MG63 (cell line): ENCODE measurements around the gene MXRA7. TPM values are rescaled to one million over a fixed set of nuclear protein-coding genes. Genes with fewer than 3 reads are reported as not detected.

ENCODE experiments used
- DNase-seq: peaks from one replicate; pipeline ENCODE4 v3.0.0-alpha.2; 2020
- H3K27me3 ChIP-seq: fragments of 250-450 bp; sonication (Bioruptor Pico); 2 replicates; pipeline ENCODE4 v1.5.1; 2020; ENCODE audit warnings: mild to moderate bottlenecking, moderate library complexity
- H3K36me3 ChIP-seq: fragments of 250-450 bp; sonication (Bioruptor Pico); 2 replicates; pipeline ENCODE4 v1.5.1; 2020; ENCODE audit warnings: mild to moderate bottlenecking, moderate library complexity
- H3K4me3 ChIP-seq: fragments of 250-450 bp; sonication (Bioruptor Pico); 2 replicates; pipeline ENCODE4 v1.5.1; 2020; ENCODE audit warnings: mild to moderate bottlenecking, moderate library complexity
- H3K9me3 ChIP-seq: fragments of 250-450 bp; sonication (Bioruptor Pico); 2 replicates; pipeline ENCODE4 v1.5.1; 2020; ENCODE audit warnings: mild to moderate bottlenecking, moderate library complexity
- total RNA-seq: library from RNA; depleted of rRNA; stranded (reverse); fragments of >200 nt; shearing (Covaris generic); gene quantifications from 2 replicates; pipeline ENCODE4 v1.2.3, GENCODE V29; 2014; ENCODE audit warnings: low replicate concordance

The MXRA7 gene
- total RNA-seq, 1 experiment from 2014 or later, result 65.4 TPM

DNA sequence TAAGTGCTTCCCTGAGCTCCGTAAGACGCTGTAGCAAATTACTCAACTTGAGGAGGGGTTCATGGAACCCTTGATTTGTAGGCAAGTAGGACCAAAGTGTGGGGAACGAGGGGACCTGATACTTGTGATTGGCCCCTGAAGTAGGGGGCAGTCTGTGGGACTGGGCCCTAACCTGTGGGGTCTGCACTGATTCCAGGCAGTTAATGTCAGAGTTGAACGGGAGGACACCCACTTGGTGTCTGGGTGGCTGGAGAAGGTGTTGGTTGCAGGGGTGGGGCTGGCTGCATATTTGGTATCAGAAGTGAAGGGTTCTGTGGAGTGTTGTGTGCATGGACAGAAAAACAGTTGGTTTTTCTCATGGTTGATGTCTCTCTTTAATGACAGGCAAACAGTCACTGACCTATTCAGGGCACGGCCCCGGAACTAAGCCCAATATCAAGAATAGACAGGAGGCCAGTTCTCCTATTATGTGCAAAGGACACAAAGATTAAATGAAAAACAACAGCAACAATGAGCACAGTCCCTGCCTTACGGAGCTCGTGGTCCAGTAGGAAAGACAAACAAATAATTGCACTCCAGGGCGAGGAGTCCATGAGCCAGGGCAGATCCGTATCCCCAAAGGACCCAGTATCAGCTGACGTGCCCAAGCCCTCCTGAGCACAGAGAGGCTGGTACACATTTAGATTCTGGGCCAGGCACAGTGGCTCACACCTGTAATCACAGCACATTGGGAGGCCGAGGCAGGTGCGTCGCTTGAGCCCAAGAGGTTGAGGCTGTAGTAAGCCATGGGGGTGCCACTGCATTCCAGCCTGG lies 19.2 kb downstream of the MXRA7 start:
- H3K27me3 ChIP-seq, result no peaks in the 10 kb centered on the region
- no peaks in the 10 kb centered on the region for H3K36me3 ChIP-seq
- H3K9me3 ChIP-seq, result no peaks in the 10 kb centered on the region
- DNase-seq, result no peak
- no peak overlapping the region for H3K4me3 ChIP-seq

DNA sequence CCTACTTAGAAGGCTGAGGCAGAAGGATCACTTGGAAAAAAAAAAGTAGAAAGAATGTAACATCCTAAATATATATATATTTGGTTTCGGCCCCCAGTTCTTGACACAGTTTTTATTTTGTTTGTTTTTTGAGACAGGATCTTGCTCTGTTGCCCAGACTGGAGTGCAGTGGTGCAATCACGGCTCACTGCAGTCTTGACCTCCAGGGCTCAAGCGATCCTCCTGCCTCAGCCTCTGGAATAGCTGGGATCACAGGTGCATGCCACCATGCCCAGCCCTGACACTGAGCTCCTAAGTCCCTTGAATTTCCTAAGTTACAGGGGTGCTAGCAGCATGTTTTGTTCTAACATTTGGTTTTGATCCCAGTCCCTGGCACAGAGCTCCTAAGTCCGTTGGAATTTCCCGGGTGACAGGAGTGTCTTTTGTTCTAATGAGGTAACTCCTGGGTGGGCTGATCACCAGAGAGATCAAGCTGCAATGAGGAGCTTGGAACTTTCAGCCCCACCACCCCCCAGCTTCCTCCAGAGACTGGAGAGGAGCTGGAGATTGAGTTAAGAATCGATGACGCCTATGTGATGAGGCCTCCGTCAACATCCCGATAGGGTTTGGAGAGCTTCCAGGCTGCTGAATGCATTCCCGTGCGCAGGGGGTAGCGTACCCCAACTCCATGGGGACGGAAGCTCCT lies 20.0 kb downstream of the MXRA7 start:
- Histone ChIP-seq H3K36me3 (no peaks in the 10 kb centered on the region), H3K9me3 (no peaks in the 10 kb centered on the region), H3K27me3 (no peaks in the 10 kb centered on the region), H3K4me3 (no peak overlapping the region)
- DNase-seq, result no peak

DNA sequence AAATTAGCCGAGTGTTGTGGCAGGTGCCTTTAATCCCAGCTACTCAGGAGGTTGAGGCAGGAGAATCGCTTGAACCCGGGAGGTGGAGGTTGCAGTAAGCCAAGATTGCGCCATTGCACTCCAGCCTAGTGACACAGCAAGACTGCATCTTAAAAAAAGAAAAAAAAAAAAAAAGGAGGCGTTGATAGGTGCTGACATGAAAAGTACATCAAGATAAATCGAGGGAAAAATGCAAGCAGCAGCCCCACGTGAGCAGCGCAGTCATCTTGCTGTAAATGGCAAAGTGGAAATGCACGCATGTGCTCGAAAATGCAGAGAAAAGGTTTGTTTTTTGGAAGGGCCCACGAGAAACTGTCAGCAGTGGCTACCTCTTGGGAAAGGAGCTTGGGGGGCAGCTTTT lies 20.9 kb downstream of the MXRA7 start:
- Histone ChIP-seq H3K4me3 (no peak overlapping the region), H3K36me3 (no peaks in the 10 kb centered on the region), H3K9me3 (no peaks in the 10 kb centered on the region), H3K27me3 (no peaks in the 10 kb centered on the region)
- no peak for DNase-seq

DNA sequence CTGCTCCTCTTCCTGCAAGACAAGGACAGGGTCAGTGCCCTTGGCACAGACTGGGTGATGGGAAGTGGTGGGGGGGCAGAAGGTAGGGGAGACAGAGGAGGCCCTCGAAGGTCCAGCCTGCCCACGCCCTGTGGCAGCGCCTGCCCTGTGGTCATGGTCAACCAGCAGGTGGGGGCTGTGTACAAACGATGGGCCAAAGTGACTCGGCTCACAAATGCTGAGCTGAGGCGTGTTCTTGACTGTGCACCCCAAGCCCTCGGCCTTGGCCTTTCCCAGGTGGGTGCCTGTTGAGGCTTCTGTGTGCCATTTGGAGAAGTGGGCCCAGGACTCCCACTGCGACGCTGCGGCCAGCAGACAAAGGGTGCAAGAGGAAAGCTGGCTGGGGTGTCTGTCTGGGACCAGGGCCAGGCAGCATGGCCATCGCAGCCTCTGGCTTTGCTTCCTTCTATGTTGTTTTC lies 22.6 kb downstream of the MXRA7 start:
- no peaks in the 10 kb centered on the region for H3K27me3 ChIP-seq
- H3K4me3 ChIP-seq, result no peak overlapping the region
- no peak for DNase-seq
- H3K36me3 ChIP-seq, result peaks cover 3% of the 10 kb centered on the region; the same call in 1 of the 2 replicates
- no peaks in the 10 kb centered on the region for H3K9me3 ChIP-seq

DNA sequence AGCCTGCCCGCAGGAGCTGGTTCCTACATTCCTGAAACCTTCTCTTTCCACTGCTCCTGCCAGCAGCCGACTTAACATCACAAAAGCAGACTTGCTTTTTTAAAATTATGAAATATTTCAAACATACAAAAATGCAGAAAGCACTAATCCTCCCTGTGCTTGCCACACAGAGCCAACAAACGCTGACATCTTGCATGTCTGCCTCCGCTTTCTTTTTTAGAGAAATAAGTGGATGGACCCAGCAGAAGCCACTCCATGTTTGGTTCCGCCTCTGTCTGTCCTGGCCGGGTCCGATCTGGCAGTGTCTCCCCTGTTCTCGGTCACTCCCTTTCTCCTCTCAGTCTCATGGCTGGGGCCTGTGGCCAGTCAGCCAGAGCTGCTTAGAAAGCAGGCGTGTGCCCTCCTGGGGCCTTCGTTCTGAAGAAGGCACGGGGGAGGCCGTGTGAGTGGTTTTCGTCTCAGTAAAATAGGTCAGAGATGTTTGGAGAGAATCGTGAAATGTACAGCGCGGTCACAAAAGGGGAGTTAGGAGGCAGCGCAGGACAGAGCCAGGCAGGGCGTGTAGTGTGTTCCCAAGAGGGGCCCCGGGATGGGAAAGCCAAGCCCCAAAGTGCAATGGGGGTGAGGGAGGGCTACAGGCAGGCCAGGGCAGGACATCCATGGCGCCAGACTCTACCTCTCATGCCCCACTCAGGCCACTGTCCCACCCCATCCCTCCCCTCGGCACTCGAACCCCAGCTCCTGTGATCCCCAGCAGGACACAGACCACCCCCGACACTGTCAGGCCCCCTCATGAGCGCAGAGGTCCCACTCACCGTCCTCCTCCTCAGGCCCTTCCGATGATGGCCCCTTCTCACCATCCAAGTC lies 23.2 kb downstream of the MXRA7 start:
- no peaks in the 10 kb centered on the region for H3K27me3 ChIP-seq
- DNase-seq, result no peak
- no peaks in the 10 kb centered on the region for H3K9me3 ChIP-seq
- H3K4me3 ChIP-seq, result no peak overlapping the region
- peaks cover 5% of the 10 kb centered on the region; the same call in 1 of the 2 replicates for H3K36me3 ChIP-seq

DNA sequence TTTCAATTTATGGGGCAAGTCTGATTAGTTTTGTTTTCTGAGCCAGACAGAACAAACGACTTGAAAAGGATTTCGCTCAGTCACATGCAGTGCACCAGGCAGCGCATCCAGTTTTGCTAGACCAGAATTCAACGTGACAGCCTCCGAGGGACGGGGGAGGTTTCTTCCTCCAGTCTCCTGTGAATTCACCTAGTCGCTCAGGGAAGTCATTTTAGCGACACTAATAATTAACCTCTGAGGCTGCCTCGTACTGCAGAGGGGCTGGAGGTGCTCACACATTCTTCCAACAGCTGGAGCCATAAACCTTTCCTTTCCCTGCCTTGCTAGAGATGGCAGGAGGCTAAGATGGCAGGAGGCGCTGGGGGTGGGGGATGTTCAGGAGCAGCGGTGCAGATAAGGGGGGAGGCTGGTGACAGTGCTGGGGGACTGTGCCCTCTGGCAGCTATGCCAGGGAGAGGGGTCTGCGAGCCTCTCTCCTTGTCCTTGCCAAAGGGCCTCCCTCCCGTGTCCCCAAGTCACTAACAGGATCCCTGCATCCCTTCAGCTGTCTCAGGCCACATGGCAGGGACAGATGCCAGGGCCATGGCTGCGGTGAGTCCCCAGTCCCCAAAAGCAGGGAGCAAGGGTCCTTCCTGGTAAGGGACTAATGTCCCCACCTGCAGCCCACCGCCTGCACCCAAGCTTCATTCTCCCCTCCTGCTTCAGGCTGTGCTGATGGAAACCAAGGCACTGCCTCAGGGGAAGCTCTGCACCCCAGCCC lies 24.0 kb downstream of the MXRA7 start:
- DNase-seq, result no peak
- Histone ChIP-seq H3K36me3 (peaks cover 7% of the 10 kb centered on the region; the same call in 1 of the 2 replicates), H3K9me3 (no peaks in the 10 kb centered on the region), H3K27me3 (no peaks in the 10 kb centered on the region), H3K4me3 (no peak overlapping the region)

DNA sequence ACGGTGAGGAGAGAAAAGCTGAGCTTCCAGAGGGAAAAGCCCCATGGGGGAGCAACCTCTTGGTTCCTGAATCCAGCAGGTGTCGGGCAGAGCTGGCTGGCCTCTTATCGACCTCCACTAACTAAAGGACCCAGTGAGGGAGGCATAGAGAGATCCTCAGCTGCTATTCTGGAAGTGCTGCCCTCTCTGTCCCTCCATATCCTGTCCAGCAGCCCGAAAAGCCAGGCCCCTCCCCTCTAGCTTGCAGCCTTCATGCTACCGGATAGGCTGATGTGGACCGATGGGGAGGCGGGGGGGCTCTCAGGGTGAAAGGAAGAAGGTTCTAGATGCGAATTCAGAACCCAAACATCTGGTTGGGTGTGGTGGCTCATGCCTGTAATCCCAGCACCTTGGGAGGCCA lies 24.9 kb downstream of the MXRA7 start:
- Histone ChIP-seq H3K9me3 (no peaks in the 10 kb centered on the region), H3K4me3 (no peak overlapping the region), H3K36me3 (peaks cover 13% of the 10 kb centered on the region; the same call in 1 of the 2 replicates), H3K27me3 (no peaks in the 10 kb centered on the region)
- DNase-seq, result no peak

DNA sequence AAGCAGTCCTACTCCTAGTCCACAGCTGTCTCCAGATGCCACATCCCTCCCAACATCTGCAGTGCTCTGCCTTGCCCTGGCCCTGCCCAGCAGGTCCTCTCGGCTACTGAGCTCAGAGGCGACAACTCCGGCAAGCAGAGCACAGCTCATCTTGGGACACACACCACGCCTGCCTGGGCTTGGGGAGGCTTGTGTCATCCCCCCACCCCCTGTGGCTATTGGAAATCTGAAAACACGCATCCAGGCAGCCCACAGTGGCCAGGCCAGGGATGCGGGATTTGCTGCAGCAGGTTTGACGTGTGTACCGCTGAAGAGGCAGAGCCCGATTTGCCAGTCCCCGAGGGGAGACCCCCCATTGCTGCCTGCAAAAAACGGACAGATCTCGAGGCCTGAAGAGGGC lies 25.4 kb downstream of the MXRA7 start:
- Histone ChIP-seq H3K9me3 (no peaks in the 10 kb centered on the region), H3K36me3 (peaks cover 15% of the 10 kb centered on the region)
- no peak for DNase-seq

DNA sequence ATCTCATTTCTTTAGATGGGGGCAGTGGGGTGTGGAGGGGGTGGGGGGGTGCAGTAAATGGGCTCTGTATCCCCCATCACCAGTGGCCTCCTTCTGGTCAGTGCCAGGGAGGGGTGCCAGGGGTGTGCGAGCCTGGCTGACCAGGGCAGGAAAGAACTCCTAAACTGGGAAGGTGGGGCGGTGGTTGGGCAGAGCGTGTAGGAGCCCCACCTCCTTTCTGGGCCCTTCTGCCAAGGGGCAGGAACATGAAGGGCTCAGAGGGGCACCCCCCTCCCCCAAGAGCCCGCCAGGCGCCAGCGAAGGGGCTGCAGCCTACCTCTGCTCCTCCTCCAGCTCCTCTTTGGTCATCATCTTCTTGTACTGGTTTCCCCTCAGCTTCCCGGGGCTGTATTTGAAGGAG lies 26.0 kb downstream of the MXRA7 start:
- Histone ChIP-seq H3K36me3 (peaks cover 15% of the 10 kb centered on the region), H3K9me3 (no peaks in the 10 kb centered on the region), H3K27me3 (no peaks in the 10 kb centered on the region), H3K4me3 (no peak overlapping the region)
- DNase-seq, result no peak

More for the DNA sequence above, 25.4 kb downstream of the MXRA7 start:
- Histone ChIP-seq H3K27me3 (no peaks in the 10 kb centered on the region), H3K4me3 (no peak overlapping the region)

DNA sequence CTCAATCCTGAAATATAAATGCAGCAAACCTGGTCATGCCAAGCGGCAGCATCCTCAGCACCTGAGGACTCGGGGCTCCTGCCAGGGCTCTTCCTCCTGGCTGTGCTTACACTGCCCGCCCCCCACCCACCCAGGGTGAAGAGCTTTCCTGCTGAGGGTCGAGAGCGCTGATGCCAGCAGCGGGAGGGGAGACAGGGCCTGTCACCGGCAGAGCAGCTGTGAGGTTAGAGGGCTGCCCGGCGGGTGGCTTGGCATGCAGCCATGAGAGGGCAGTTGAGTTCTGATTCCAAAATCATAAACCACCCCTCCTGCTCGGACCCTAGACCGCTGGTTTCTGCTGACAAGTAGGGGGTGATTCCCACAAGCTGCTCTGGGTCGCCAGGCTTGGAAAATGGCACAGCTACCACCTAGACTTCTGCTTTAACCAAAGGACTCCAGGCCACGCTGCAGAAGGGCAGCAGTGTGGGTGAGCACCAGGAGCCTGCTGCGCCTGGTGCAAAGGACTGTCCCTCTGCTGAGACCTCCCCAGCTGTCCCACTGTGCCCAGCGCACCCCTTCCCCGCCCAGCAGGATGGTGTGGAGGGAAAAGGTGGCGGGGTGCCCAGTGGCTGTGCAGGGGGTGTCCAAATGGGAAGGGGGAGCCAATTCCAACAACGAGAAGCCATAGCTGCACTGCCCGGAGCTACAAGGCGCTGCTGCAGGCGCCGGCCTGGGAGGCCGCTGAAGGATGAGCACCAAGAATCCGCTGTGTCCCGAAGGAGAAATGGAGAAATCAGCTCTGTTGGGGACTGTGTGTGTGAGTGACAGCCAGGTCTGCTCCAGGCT lies 26.6 kb downstream of the MXRA7 start:
- Histone ChIP-seq H3K9me3 (no peaks in the 10 kb centered on the region), H3K36me3 (peaks cover 15% of the 10 kb centered on the region), H3K27me3 (no peaks in the 10 kb centered on the region)

DNA sequence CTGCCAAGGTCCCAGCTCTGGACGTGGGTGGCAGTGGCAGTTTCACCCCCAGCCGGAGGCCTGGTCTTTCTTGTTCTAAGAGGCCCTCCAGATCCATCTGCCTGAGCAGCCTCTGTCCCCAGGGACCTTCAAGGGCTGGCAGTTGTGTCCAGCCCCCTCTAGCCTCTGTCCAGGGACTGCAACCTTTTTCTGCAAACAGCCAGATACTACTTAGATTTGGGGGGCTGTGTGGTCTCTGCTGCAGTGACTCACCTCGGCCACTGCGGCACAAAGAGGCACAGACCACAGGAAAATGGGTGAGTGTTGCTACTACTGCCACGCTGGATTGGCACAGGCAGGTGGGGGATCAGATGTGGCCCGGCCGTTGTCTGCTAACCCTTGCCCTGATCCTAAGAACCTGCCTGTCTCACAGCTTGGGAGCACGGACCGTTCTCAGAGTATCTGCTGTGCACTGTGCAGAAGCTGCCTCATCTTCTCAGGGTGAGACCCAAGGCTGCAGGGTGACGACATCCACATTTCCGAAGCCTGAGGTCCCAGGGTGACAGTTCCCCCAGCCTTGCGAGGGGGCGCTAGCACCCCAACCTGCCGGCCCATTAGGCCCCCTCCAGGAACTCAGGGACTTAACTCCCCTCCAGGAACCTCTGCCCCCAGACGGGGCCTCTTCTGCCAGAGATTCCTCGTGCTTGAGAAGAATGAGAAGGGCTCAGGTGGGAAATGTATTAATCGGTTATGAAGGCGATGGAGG lies 27.6 kb downstream of the MXRA7 start:
- H3K36me3 ChIP-seq, result peaks cover 15% of the 10 kb centered on the region
- no peaks in the 10 kb centered on the region for H3K27me3 ChIP-seq
- no peak overlapping the region for H3K4me3 ChIP-seq
- no peaks in the 10 kb centered on the region for H3K9me3 ChIP-seq
- no peak for DNase-seq

More for the DNA sequence above, 26.6 kb downstream of the MXRA7 start:
- DNase-seq, result no peak
- no peak overlapping the region for H3K4me3 ChIP-seq

DNA sequence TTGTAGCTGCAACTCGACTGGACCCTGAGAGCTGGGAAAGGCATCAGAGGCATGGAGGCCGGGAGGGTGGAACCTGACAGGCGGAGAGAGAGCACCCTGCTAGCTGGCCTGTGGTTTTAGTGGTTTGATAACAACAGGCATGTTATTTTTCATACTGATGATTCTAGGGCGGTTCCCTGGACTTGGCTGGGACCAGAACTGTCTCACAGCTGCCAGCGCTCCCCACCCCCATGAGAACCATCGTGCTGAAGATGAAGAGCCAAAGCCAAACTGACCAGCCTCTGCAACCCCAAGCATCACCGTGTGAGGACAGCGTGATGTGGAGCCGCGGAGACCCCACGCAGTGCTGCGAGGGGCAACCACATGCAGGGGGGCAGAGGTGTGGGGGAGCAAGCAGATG lies 28.5 kb downstream of the MXRA7 start:
- no peaks in the 10 kb centered on the region for H3K27me3 ChIP-seq
- H3K9me3 ChIP-seq, result no peaks in the 10 kb centered on the region
- H3K36me3 ChIP-seq, result peaks cover 15% of the 10 kb centered on the region
- DNase-seq, result no peak
- H3K4me3 ChIP-seq, result no peak overlapping the region

DNA sequence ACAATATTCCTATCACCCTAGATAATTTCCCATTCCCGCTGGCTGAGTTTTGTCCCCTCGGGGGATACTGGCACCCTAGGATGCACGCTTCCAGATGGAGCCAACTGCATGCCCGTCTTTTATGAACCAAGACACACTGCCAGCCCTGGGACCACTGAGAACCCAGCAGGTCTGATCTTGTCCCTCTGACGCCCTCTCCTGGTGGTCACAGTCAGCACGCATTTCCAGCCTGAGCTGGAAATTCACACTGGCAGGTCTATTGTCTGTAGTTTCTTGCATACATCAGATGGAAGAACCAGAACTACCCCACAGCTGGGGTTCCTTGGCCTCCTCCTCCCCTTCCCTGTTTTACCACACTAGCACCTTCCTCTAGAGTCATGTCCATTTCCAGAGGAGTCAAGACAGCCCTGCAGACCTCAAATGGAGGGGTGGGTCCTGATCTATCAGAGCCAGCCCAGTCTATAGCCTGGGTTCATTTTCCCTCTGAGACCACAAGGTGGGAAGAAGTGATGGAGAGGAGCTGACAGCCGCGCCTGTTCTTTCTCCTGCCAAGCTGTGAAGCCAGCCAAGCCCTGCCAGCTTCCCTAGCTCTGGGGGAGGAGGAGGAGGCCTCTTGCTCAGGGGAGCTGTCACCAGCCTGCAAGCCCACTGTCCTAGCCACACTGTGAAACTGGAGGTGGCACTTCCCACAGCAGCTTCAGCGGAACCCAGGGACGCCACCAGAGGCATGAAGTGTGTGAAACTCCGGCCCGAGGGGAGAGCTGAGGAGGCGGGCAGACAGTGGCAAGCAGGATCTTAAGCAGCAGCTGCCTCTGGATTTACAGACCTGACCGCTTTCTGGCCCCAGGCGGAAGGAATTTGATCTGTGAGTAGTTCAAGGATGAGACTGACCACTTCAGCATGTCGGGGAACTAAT lies 29.3 kb downstream of the MXRA7 start:
- Histone ChIP-seq H3K9me3 (no peaks in the 10 kb centered on the region), H3K36me3 (peaks cover 15% of the 10 kb centered on the region), H3K4me3 (no peak overlapping the region), H3K27me3 (no peaks in the 10 kb centered on the region)
- peak; percentile 48 for DNase-seq

DNA sequence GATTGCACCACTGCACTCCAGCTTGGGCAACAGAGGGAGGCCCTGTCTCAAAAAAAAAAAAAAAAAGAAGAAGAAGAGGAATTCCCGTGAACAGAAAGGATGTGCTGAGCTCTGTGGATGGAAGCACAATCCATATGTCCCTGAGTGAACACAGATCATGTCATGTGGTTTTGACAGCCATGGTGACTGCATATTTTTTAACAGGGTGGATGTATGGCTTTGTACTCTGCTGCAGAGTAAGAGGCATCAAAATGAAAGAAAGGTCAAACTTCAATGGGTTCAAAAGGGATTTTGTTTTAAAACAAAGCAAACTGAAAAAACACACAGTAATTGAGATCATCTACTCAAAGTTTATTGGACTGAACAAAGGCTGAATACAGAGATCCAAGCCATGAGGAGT lies 31.5 kb downstream of the MXRA7 start:
- DNase-seq, result no peak
- peaks cover 15% of the 10 kb centered on the region for H3K36me3 ChIP-seq
- no peaks in the 10 kb centered on the region for H3K27me3 ChIP-seq
- no peaks in the 10 kb centered on the region for H3K9me3 ChIP-seq
- H3K4me3 ChIP-seq, result no peak overlapping the region
